Neural cell (in vitro differentiated cells): Measurements from ENCODE around the gene DERA. TPM values are rescaled to one million over a fixed set of nuclear protein-coding genes. Genes with fewer than 3 reads are reported as not detected.

Experiments
- H2AFZ ChIP-seq: fragments of 200-600, 300-800 bp; sonication (generic), shearing (Covaris generic); 2 replicates; pipeline ENCODE4 v1.6.0; 2014; ENCODE audit warnings: low read depth, mild to moderate bottlenecking, antibody characterized with exemption, low read length, moderate library complexity
- H3F3A ChIP-seq: fragments of 200-600 bp; shearing (Covaris generic); 2 replicates; pipeline ENCODE4 v1.6.1; 2016; ENCODE audit warnings: mild to moderate bottlenecking, moderate library complexity, mixed read lengths, antibody characterized with exemption, low read length; ENCODE audit not compliant: insufficient read depth, poor library complexity, severe bottlenecking
- H3K27ac ChIP-seq: fragments of 200-600, 300-800 bp; sonication (generic), shearing (Covaris generic); 2 replicates; pipeline ENCODE4 v1.5.1; 2014; ENCODE audit warnings: mild to moderate bottlenecking, low read length, moderate library complexity
- H3K27me3 ChIP-seq: fragments of 300-800, 200-600 bp; sonication (generic), shearing (Covaris generic); 2 replicates; pipeline ENCODE4 v1.6.0; 2014; ENCODE audit warnings: mild to moderate bottlenecking, low read depth, low read length, moderate library complexity; ENCODE audit not compliant: insufficient read depth
- H3K36me3 ChIP-seq: fragments of 300-800, 200-600 bp; sonication (generic), shearing (Covaris generic); 2 replicates; pipeline ENCODE4 v1.5.1; 2014; ENCODE audit warnings: mild to moderate bottlenecking, antibody characterized with exemption, low read length, moderate library complexity; ENCODE audit not compliant: insufficient read depth
- H3K4me2 ChIP-seq: fragments of 300-800, 200-600 bp; sonication (generic), shearing (Covaris generic); 2 replicates; pipeline ENCODE4 v1.6.0; 2014; ENCODE audit warnings: mild to moderate bottlenecking, low read length
- H3K4me3 ChIP-seq: fragments of 300-800, 200-600 bp; sonication (generic), shearing (Covaris generic); 2 replicates; pipeline ENCODE4 v1.5.1; 2014; ENCODE audit warnings: mild to moderate bottlenecking, low read length, moderate library complexity
- H3K79me2 ChIP-seq: fragments of 200-600 bp; shearing (Covaris generic); replicated peaks from 2 replicates; pipeline ENCODE4 v1.6.0; 2014; ENCODE audit warnings: mild to moderate bottlenecking, low read length, moderate library complexity; ENCODE audit not compliant: insufficient read depth
- H3K9ac ChIP-seq: fragments of 300-800, 200-600 bp; sonication (generic), shearing (Covaris generic); 2 replicates; pipeline ENCODE4 v1.6.1; 2016; ENCODE audit warnings: mild to moderate bottlenecking, low read length, mixed read lengths
- H3K9me2 ChIP-seq: fragments of 200-600 bp; shearing (Covaris generic); 2 replicates; pipeline ENCODE4 v1.6.1; 2016; ENCODE audit warnings: mild to moderate bottlenecking, low read length, mixed read lengths; ENCODE audit not compliant: insufficient read depth
- H3K9me3 ChIP-seq: fragments of 200-600, 300-800 bp; sonication (generic), shearing (Covaris generic); 2 replicates; pipeline ENCODE4 v1.6.1; 2016; ENCODE audit warnings: mild to moderate bottlenecking, mixed run types, low read length, moderate library complexity, mixed read lengths
- H4K20me1 ChIP-seq: fragments of 200-600 bp; shearing (Covaris generic); 2 replicates; pipeline ENCODE4 v1.6.1; 2016; ENCODE audit warnings: mild to moderate bottlenecking, mixed run types; ENCODE audit not compliant: insufficient read depth
- EP300 ChIP-seq: fragments of 450-650 bp; conservative IDR thresholded peaks from 2 replicates; pipeline ENCODE4 v1.6.1; 2014; ENCODE audit warnings: antibody characterized with exemption, mild to moderate bottlenecking, moderate library complexity; ENCODE audit not compliant: poor library complexity, severe bottlenecking
- EZH2 ChIP-seq: fragments of 200-600, 300-800 bp; shearing (Covaris generic), sonication (generic); IDR thresholded peaks from 2 replicates; pipeline ENCODE4 v1.6.1; 2014; ENCODE audit warnings: antibody characterized with exemption, low read length, borderline replicate concordance, mild to moderate bottlenecking; ENCODE audit not compliant: insufficient read depth, poor library complexity, severe bottlenecking
- MXI1 ChIP-seq: fragments of 450-650 bp; conservative IDR thresholded peaks from 2 replicates; pipeline ENCODE4 v1.6.1; 2014; ENCODE audit warnings: antibody characterized with exemption, mild to moderate bottlenecking; ENCODE audit not compliant: poor library complexity, severe bottlenecking
- POLR2AphosphoS5 ChIP-seq: IDR thresholded peaks from 2 replicates; pipeline ENCODE4 v1.6.1; 2012
- RAD21 ChIP-seq: fragments of 450-650 bp; conservative IDR thresholded peaks from 2 replicates; pipeline ENCODE4 v1.6.1; 2014; ENCODE audit warnings: antibody characterized with exemption, mild to moderate bottlenecking, moderate library complexity
- SMC3 ChIP-seq: fragments of 450-650 bp; conservative IDR thresholded peaks from 2 replicates; pipeline ENCODE4 v1.6.1; 2014; ENCODE audit warnings: antibody characterized with exemption, mild to moderate bottlenecking, moderate library complexity; ENCODE audit not compliant: poor library complexity
- TAF1 ChIP-seq: IDR thresholded peaks from 2 replicates; pipeline ENCODE4 v1.6.1; 2012; ENCODE audit warnings: low read depth
- polyA plus RNA-seq: library from polyadenylated mRNA; depleted of rRNA; stranded (reverse); fragments of >200 nt; gene quantifications from 2 replicates; pipeline ENCODE4 v1.2.3, GENCODE V29; 2014
- TF ChIP-seq, protein P1 (sequence below): IDR thresholded peaks from 2 replicates; pipeline ENCODE4 v1.6.1; 2012; ENCODE audit warnings: borderline replicate concordance
- TF ChIP-seq, protein P2 (sequence below): fragments of 450-650 bp; IDR thresholded peaks from 2 replicates; pipeline ENCODE4 v1.5.1; 2014; ENCODE audit warnings: antibody characterized with exemption, mild to moderate bottlenecking, moderate library complexity; ENCODE audit not compliant: poor library complexity, severe bottlenecking

Gene DERA
- polyA plus RNA-seq, 1 donor from 2014 or later: 7.7 TPM

GRCh38 chr12:15862840-15863239 is 48.3 kb upstream of the DERA start:
- Histone ChIP-seq H3K9me3 (no peaks in the 10 kb centered on the region), H4K20me1 (no peaks in the 10 kb centered on the region), H3K9ac (no peak overlapping the region), H3K27ac (no peak overlapping the region), H3K27me3 (no peaks in the 10 kb centered on the region), H3K36me3 (no peaks in the 10 kb centered on the region), H3K4me2 (no peak overlapping the region), H2AFZ (no peak overlapping the region), H3K9me2 (no peaks in the 10 kb centered on the region), H3K79me2 (no peaks in the 10 kb centered on the region), H3F3A (no peaks in the 10 kb centered on the region), H3K4me3 (no peak overlapping the region)
- TF ChIP-seq MXI1 (no peak), POLR2AphosphoS5 (no peak), RAD21 (no peak), SMC3 (no peak), TAF1 (no peak), EZH2 (no peak), EP300 (no peak)
- TF ChIP-seq, protein P1, sequence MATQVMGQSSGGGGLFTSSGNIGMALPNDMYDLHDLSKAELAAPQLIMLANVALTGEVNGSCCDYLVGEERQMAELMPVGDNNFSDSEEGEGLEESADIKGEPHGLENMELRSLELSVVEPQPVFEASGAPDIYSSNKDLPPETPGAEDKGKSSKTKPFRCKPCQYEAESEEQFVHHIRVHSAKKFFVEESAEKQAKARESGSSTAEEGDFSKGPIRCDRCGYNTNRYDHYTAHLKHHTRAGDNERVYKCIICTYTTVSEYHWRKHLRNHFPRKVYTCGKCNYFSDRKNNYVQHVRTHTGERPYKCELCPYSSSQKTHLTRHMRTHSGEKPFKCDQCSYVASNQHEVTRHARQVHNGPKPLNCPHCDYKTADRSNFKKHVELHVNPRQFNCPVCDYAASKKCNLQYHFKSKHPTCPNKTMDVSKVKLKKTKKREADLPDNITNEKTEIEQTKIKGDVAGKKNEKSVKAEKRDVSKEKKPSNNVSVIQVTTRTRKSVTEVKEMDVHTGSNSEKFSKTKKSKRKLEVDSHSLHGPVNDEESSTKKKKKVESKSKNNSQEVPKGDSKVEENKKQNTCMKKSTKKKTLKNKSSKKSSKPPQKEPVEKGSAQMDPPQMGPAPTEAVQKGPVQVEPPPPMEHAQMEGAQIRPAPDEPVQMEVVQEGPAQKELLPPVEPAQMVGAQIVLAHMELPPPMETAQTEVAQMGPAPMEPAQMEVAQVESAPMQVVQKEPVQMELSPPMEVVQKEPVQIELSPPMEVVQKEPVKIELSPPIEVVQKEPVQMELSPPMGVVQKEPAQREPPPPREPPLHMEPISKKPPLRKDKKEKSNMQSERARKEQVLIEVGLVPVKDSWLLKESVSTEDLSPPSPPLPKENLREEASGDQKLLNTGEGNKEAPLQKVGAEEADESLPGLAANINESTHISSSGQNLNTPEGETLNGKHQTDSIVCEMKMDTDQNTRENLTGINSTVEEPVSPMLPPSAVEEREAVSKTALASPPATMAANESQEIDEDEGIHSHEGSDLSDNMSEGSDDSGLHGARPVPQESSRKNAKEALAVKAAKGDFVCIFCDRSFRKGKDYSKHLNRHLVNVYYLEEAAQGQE: no peak
- TF ChIP-seq, protein P2, sequence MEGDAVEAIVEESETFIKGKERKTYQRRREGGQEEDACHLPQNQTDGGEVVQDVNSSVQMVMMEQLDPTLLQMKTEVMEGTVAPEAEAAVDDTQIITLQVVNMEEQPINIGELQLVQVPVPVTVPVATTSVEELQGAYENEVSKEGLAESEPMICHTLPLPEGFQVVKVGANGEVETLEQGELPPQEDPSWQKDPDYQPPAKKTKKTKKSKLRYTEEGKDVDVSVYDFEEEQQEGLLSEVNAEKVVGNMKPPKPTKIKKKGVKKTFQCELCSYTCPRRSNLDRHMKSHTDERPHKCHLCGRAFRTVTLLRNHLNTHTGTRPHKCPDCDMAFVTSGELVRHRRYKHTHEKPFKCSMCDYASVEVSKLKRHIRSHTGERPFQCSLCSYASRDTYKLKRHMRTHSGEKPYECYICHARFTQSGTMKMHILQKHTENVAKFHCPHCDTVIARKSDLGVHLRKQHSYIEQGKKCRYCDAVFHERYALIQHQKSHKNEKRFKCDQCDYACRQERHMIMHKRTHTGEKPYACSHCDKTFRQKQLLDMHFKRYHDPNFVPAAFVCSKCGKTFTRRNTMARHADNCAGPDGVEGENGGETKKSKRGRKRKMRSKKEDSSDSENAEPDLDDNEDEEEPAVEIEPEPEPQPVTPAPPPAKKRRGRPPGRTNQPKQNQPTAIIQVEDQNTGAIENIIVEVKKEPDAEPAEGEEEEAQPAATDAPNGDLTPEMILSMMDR: no peak

- H3K4me2 ChIP-seq: no peak overlapping the region
- no peaks in the 10 kb centered on the region for H3K27me3 ChIP-seq
- H3K27ac ChIP-seq: no peak overlapping the region
- no peak overlapping the region for H2AFZ ChIP-seq
- H3K9me3 ChIP-seq: no peaks in the 10 kb centered on the region
- no peaks in the 10 kb centered on the region for H3K9me2 ChIP-seq
- no peaks in the 10 kb centered on the region for H4K20me1 ChIP-seq
- TF ChIP-seq EZH2 (no peak), SMC3 (no peak), POLR2AphosphoS5 (no peak), RAD21 (no peak), MXI1 (no peak), TAF1 (no peak), EP300 (no peak)
- TF ChIP-seq, protein P2: no peak
- TF ChIP-seq, protein P1: no peak
- H3K36me3 ChIP-seq: no peaks in the 10 kb centered on the region
- H3K9ac ChIP-seq: no peak overlapping the region
- H3K4me3 ChIP-seq: no peak overlapping the region
- H3F3A ChIP-seq: no peaks in the 10 kb centered on the region
- no peaks in the 10 kb centered on the region for H3K79me2 ChIP-seq
Observed at GRCh38 chr12:15863372-15863771, 47.8 kb upstream of the DERA start.
